Ishikawa (cell line): ENCODE measurements around the gene INO80.

ENCODE experiments used
- RAD21 ChIP-seq: IDR thresholded peaks from 2 replicates; pipeline ENCODE4 v1.6.1; 2012; ENCODE audit warnings: low read depth
- TF ChIP-seq, protein P1 (sequence below): IDR thresholded peaks from 2 replicates; pipeline ENCODE4 v1.6.1; 2012

DNA sequence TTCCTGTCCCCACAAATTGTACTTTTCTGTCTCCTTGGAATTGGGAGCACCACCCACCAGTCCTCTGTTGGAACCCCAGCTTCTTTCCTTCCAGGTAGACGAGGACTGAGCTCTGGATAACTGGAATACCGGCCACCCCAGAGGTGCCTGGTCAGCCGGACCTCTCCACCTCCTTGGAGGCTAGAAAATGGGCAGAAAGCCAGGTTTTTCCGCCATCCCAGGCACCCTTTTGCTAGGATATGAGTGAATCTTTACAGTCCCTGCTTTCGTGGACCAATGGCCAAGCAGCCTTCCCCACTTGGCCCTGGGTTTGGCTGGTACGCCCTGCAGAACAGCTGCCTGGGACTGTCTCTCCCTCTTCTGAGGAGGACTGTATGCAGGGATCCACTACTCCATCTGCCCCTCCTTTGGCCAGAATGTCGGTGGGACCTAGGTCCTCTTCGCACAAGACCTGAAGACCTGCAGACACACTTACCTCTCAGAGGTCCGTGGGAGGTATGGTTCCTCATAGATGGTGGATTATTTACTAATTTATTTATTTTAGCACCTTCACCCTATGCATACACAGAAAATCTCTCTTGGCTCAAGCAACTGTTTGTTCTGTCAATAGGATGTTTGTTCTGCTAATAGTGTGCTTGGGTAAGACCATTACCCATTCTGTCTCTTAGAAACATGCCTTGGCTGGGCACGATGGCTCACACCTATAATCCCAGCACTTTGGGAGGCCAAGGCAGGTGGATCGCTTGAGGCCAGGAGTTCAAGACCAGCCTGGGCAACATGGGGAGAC, 171.4 kb downstream of the INO80 start:
- TF ChIP-seq, protein P1, sequence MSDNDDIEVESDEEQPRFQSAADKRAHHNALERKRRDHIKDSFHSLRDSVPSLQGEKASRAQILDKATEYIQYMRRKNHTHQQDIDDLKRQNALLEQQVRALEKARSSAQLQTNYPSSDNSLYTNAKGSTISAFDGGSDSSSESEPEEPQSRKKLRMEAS = no peak
- TF ChIP-seq RAD21 = no peak
